GM10266 (cell line): ENCODE measurements around the gene GRIFIN.

Experiments used
- DNase-seq: peaks from one replicate; pipeline ENCODE4 v3.0.0; 2012; ENCODE audit errors: extremely low spot score
- TF ChIP-seq, protein P1 (sequence below): IDR thresholded peaks from 2 replicates; pipeline ENCODE4 v1.5.1; 2012; ENCODE audit warnings: mild to moderate bottlenecking, low read depth; ENCODE audit not compliant: control insufficient read depth, insufficient read depth; ENCODE audit errors: missing control alignments

GRIFIN gene

DNA sequence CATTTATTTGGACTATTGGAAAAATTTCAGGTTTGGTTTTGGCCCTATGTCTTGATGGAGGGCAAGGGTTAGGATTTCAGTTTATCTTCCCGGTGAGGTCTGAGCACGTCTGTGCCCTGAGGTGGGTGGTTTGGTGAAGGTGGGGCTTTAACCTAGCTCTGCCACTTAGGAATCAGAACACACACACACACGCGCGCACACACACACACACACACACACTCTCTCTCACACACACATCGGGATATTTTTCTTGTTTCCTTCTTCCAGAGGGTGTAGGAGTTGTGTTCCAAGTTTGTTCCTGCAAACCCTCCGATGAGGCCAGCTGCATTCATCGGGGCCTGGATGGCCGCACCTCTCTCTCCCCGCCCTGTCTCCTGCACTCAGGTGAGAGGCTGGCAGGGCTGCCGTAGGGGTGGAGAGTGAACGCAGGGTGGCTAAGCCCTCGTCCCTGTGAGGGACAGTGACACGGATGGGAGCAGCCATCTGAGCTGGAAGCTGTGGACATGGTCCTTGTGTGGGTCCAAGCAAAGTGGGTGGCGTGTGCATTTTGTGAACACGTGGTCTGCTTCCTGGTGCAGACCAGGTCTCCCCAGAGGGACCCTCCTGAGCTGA is 38.6 kb downstream of the GRIFIN start:
- DNase-seq, result no peak
- TF ChIP-seq, protein P1, sequence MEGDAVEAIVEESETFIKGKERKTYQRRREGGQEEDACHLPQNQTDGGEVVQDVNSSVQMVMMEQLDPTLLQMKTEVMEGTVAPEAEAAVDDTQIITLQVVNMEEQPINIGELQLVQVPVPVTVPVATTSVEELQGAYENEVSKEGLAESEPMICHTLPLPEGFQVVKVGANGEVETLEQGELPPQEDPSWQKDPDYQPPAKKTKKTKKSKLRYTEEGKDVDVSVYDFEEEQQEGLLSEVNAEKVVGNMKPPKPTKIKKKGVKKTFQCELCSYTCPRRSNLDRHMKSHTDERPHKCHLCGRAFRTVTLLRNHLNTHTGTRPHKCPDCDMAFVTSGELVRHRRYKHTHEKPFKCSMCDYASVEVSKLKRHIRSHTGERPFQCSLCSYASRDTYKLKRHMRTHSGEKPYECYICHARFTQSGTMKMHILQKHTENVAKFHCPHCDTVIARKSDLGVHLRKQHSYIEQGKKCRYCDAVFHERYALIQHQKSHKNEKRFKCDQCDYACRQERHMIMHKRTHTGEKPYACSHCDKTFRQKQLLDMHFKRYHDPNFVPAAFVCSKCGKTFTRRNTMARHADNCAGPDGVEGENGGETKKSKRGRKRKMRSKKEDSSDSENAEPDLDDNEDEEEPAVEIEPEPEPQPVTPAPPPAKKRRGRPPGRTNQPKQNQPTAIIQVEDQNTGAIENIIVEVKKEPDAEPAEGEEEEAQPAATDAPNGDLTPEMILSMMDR, result no peak

DNA sequence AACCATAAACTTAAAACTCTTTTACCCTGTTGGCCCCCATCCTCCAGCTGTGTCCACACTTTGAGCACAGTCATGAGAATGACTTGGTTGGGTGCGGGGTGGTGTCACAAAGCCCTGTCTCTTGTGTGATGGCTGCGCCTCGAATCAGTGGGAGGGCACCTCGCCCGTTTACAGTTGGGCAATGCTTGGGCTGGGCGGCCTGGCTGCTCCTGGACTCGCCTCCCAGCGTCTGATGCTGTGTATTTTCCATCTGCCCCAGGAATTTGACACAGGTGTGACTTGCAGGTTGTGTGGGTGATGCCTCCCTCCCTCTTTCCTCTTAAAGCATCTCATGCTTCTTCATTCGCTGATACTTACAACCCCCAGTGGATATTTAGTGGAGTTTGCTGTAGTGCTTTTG is 39.1 kb downstream of the GRIFIN start:
- DNase-seq, result no peak
- TF ChIP-seq, protein P1, result no peak

- TF ChIP-seq, protein P1, result no peak
- DNase-seq, result no peak
These were observed 39.7 kb downstream of the GRIFIN start for GRCh38 chr7:2436341-2437104.

DNA sequence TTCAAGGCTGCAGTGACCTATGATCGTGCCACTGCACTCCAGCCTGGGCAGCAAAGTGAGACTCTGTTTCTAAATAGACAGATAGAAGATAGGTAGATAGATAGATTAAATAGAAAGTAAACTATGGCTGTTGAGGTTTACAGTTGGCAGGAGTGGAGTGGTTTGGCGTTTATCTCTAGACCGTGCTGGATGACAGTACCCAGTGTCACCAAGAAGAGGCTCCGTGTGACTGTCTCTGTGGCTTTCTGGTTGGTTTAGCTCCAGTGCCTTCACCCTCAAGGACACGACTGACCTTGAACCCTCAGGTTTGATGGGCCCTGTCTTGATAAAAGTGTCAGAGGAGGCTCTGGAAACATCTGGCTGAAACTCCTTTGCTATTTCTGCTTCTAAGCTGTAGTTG is 41.1 kb downstream of the GRIFIN start:
- no peak for DNase-seq
- TF ChIP-seq, protein P1, result no peak

DNA sequence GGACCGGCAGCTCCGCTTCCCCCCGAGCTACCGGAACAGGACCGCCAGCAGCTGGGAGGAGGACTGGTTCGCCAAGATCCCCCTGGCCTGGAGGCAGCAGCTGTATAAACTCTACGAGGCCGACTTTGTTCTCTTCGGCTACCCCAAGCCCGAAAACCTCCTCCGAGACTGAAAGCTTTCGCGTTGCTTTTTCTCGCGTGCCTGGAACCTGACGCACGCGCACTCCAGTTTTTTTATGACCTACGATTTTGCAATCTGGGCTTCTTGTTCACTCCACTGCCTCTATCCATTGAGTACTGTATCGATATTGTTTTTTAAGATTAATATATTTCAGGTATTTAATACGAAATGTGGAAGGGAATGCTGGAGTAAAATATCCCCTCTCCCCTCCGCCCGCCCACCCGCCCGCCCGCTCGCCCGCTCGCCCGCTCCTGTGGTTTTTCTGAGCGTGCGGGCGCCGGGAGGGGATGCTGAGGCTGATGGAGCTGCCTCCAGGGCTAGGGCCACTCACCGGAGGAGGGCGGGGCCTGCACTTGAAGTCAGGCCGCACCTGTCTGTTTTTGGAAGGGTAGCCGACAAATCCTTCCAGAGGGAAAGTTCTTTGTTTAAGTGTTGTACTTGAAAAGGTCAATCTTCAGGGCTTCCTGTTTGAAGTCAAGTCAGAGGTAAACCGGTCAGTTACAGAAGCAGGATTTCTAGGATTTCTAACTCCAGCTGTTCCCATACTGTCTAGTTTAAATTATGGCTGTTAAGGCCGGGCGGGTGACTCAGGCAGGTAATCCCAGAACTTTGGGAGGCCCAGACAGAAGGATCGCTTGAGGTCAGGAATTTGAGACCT is 42.3 kb downstream of the GRIFIN start:
- TF ChIP-seq, protein P1, result no peak
- DNase-seq, result no peak

DNA sequence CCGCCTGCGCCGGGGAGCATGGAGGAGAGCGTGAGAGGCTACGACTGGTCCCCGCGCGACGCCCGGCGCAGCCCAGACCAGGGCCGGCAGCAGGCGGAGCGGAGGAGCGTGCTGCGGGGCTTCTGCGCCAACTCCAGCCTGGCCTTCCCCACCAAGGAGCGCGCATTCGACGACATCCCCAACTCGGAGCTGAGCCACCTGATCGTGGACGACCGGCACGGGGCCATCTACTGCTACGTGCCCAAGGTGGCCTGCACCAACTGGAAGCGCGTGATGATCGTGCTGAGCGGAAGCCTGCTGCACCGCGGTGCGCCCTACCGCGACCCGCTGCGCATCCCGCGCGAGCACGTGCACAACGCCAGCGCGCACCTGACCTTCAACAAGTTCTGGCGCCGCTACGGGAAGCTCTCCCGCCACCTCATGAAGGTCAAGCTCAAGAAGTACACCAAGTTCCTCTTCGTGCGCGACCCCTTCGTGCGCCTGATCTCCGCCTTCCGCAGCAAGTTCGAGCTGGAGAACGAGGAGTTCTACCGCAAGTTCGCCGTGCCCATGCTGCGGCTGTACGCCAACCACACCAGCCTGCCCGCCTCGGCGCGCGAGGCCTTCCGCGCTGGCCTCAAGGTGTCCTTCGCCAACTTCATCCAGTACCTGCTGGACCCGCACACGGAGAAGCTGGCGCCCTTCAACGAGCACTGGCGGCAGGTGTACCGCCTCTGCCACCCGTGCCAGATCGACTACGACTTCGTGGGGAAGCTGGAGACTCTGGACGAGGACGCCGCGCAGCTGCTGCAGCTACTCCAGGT is 43.1 kb downstream of the GRIFIN start:
- no peak for DNase-seq
- TF ChIP-seq, protein P1, result no peak
